ENCODE data around the gene IRS4.

IRS4 gene

DNA sequence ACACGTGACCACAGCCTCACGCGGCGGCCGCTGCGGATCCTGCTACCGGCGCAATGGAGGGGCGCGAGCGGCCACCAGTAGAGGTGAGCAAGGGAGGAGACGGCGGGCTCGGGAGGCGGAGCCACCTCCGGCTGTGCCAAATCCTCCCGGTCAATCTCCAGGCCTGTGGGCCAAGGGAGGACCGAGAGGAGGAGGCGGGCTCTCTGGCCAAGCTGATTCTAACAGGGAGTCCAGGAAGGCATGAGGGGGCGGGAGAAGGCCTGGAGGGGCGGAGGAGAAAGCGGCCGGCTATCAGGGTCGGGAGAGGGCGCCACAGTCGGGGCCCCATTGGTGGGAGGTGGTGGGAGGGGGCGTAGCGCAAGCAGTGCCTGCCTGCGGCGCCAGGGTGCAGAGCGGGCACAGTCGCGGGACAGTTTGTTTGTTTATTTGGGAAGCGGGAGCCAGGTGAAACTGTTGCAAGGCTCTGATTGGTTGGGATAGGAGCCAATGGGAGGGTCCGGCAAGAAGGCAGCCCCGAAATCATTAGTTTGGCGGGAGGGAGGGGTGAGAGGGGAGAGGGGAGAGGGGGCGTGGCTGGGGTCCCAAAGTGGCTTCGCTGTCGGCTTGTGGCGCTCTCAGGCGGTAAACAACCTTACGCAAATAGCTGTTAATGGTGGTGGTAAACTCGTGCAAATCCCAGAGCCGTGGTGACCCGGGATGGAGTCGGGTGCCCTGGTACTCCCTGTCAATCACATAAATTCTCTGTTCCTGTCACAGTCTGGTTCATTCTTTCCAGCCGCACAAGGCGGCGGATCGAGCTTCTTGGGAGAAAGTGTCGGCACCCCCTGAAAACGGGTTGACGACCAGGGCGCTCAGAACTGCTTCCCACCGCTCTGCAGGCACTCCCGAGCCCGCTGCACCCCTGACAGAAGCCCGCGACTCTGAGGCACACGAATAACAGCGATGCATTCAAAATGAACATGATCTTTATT, at the start of gene IRS4:
IRS4 (minus strand) TSS at position 55 of the 971 bp plus-strand sequence.
- no peak for DNase-seq

DNA sequence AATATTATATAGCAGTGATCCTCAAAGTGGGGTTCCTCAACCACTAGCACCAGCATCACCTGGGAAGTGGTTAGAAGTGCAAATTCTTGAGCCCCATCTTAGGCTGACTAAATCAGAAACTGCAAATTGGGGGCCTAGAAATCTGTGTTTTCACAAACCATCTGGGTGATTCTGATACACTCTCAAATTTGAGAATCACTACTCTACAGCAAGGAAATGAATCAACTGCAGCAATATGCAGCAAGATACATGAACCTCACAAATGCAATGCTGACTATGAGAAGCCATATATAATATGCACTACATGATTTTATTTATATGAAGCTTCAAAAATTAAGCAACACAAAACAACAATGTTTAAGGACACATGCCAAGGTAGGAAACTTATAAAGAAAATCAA, 36.2 kb upstream of the IRS4 start:
- DNase-seq: no peak

DNA sequence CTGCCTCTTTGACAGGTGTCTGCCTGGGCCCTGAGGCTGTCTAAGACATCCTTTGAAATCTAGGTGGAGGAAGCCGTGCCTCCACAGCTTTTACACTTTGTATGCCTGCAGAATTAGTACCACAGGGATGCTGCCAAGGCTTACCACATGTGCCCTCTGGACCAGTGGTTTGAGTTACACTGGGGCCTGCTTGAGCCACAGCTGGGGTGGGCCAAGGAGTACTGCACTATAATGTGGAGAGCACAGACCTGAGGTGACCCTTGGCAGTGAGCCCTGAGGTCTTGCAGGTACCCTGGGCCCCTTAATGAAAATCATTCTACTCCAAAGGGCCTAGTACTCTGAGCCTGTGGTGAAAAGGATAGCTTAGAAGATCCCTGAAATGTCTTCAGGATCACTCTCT, 27.2 kb upstream of the IRS4 start:
- no peak for DNase-seq

DNA sequence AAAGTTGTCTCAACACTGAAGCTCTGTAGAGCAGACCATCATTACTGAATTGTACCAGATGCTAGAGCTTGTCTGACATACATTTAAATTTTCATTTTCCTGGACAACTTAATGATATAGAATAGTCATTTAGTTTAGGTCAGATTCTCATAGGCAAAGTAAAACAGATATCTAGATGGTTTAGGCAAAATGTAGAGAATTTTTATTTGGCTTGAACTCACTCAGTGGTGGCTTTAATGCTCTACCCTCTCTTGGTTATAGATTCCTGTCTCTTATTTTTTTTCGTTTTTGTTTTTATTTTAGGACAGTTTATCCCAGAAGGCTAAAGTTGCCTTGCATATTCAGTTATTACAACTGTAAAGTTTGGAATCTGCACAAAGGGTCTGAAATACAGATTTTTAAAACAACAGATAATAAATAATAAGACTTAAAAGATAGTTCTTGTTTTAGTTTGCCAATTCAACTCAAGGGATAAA, 4.0 kb upstream of the IRS4 start:
- no peak for DNase-seq

DNA sequence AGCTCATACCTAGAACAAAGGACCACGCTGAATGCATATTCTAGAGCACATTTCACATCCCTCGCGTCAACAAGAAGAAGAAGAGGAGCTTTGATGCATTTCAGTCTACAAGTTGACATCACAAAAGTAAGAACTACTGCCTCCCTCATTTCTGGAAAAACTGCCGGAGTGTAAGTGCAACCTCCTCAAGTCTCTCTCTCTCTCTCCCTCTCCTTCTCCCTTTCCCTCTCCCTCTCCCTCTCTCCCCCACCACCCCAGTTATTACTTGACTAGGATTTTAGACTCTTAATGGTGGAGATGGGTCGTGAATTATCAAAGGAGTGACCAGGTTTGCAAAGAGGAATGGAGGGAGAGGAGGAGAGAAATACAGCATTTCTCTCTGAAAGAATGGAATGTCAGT, 1.4 kb upstream of the IRS4 start:
- DNase-seq: no peak

DNA sequence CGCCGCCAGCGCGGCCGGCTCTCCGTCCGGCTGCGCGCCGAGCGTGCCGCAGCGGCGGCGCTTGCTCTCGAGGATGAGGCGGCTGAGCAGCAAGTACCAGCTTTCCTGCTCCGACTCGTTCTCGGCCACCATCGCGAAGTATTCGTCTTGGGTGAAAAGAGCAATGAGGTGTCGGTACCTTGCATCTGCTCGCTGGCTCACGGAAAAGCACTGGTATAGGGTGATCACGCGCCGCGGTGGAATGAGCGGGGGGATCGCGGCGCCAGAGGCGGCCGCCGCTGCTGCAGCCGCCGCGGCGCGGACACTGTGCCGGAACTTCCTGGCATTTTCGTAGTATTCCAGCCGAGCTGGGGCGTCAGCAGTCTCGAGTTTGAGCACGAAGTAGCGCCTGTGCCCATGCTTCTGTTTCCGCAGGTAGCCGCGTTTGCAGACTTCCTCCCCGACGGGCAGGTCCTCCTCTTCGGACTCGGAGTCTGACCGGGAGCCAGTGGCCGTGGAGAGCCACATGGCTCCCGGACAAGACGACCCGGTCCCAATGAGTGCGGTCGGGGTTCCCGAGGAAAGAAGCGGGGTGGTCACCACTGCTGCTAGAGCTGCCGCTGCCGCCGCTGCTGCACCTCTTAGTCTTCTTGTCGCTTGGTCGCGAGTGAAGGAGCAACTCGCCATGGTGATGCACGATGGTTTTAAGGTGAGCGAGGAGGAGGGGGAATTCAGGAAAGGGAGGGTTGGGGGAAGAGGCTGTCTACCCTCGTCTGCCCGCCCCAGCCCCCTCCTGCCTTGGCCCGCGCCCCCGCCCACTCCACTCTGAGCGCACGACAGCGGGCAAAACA, 469 bp downstream of the IRS4 start:
- DNase-seq: no peak

DNA sequence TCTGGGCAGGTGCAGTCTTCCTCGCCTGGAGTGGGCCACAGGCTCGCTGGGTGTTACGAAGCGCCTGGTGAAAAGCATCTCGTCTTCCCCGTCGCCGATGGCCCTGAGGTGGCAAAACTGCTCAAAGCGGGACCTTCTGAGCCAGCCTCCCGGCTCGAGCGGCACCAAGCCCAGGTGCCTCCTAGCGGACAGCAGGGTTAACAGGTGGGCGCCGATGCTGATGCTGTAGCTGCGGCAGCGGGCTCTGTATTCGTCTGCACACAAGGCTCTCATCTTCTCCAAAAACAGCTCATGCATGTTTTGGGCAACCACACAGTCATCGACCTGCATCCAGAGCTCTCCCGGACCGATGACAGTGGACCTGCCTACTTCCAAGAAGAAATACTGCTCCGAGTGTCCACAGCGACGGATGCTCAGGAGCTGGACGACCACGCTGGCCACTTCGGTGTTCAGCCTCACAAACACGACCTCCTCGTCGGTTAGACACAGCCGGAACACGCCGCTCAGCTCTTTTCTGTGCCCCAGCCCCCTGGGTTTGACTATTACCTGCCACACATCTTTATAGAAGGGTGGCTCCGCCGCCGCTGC, 1.2 kb downstream of the IRS4 start:
- no peak for DNase-seq

DNA sequence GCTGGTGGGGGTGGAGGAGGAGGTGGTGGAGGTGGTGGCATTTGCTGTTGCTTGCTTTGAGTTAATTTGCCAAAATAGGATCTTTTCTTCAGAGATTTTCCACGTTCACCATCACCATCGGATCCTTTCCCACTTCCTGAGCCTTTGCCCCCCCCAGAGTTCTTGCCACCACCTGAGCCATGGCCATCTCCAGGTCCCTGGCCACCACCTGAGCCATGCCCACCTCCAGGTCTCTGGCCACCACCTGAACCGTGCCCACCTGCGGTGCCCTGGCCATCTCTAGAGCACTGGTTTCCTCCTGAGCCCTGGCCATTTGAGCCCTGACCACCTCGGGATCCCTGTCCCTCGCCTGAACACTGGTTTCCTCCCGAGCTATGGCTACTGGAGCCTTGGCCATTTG, 1.9 kb downstream of the IRS4 start:
- no peak for DNase-seq

DNA sequence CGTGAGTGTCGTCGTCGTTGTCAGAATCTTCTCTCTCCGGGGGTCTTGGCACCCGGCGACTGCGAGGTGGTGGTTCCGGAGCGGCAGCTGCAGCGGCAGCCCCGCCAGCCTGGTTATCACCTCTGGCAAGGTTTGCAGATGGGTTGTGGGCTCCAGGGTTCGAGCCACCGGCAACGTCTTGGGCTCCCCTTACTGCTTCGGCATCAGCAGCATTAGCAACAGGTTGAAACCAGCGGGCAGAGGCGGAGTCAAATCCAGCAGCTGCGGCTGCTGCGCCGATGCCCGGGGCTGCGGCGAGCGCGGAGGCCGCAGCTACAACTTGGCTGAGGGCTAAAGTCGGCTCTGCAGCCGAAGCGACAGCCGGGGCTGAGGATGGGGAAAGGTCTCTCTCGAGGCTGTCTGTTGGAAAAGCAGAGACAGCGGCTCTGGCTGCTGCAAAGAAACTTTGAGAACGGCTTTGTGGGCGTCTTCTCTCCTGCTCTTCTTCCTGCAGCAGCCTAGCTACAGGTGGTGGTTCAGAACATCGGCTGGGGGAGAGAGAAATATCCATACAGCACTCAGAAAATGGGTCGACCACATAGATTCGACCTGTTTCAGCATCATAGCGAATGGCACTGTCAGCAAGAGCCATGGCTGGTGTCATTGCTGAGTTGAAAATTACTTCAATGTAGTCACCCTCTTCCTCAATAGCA, 3.6 kb downstream of the IRS4 start:
- DNase-seq: no peak

DNA sequence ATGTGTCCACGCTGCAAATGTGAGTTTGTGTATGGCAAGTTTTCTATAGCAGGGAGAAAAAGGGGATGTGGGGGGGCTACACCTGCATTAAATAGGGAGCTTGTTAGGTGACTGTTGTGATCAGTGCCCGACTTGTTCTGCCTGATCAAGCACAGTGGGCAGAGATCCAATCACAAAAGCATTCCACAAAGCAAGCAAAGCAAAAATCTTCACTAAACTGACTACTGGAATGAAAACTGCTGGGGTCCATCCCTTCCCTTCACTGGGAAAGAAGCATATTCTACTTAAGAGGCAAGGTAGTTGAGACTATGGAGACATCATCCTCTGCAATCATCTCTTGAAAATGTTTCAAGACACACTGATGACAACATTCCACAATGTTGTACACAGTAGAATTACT, 5.2 kb downstream of the IRS4 start:
- no peak for DNase-seq

DNA sequence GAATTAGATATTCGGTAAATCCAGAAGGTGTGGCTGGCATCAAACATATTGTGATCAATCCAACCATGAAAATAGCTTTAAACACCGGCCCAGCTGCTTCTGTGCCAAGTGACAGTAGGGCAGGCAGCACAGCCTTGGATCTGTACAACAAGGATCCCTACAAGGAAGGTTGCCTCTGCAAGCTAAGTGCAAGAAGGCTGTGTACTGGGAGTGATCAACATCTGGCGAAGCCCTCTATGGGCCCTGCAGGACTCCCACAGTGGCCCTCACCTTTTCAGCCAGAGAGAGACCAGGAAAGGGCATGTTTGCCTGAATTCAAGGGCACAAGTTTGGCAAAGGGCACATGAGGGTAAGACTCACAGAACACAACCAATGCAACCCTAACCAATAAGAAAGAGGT, 9.6 kb downstream of the IRS4 start:
- DNase-seq: no peak

DNA sequence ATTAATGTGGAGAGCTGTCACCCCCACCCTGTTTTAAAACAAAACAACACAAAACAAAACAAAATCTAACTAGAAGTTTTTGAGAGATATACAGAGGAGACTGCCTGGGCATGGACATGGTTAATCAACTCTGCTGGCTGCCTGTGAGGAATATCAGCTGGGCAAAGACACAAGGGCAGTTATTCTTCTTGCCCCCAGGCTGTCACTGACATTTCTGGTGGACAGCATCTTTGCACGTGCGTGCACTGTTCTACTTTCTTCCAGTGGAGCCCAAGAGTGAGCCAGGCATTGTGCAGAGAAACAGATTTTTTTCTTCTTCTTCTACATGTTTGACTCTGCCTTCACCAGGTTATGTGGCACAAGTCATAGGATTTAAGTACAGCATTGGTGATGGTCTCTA, 13.8 kb downstream of the IRS4 start:
- no peak for DNase-seq

DNA sequence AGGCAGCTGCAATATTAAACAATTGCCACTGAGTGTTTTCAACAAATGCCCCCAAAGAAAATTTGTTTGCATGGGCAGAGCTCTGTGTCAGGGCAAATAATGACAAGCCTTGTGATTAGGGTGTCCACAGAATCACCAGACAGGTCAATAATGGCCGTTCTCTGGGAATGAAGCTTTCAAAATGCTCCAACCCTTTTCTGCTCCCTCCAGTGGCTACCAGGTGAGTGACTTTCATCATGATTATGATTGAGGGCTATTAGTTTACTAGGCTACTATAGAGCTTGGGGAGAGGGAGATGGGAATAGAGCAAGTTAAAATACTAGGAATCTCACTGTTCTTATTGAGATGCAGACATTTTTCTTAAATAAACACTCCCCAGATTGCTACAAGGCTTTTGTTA, 23.5 kb downstream of the IRS4 start:
- no peak for DNase-seq

DNA sequence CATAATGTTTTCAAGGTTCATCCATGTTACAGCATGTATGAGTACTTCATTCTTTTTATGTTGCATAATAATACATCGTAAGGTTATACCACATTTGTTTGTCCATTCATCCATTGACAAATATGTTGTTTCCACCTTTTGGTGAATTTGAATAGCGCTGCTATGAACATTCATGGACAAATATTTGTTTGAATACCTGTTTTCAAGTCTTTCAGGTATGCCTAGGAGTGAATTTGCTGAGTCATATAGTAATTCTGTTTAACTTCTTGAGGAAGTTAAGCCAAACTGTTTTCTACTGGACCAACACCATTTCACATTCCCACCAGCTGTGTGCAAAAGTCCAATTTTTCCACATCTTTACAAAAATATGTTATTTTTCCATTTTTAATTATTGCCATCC, 31.5 kb downstream of the IRS4 start:
- DNase-seq: no peak

DNA sequence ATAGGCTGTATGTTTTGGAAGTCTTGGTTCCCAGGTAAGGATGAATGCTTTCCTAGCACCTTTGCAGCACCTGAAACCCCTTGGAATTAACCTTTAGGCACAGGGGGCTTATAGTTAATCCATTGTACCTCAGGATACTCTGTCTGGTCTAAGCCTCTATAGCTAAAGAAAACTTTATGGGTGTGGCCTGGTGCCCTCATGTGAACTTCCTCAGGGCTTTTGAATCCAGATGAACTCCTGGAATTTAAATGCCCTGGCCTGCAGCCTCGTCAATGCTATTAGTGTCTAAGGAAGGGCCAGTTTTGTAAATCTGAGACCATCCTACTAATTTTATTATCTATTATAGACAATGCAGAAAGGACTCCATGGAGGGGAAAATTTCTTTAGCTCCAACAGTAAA, 33.8 kb downstream of the IRS4 start:
- DNase-seq: no peak

DNA sequence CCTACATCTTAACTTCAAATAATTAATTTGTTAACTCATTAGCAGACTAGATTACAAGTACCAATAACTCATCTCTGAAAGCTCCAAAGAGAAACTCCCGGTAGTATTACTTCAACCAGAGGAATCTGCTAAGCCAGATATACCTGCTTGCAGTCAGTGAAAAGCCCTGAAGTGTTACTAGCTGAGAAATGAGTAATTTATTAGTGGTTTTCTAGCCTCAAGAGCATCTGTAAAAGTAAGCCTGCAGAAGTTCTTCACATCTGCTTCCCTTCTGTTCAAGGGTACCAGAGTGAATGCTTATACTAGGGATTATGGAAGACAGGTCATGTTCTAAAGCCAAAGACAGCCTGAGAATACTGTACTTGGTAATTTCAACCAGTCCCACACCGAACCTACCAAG, 34.7 kb downstream of the IRS4 start:
- DNase-seq: no peak

DNA sequence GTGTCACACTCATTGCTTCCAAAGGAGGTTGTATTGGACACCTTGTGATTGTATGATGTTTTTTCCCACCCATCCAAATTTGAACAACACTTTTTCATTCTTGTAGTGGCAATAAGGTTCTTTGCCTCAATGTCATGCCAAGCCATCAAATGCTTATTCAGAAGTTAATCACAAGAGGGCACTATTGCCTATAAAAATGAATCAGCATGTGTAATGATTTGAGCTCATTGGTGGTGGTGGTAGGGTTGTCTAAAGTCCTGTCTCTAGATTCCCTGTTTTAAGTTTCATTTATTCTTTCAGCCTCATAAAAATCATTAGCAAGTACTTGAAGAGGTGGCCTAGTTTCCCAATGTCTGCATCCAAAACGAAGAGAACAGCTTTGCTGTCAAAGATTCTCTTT, 37.0 kb downstream of the IRS4 start:
- no peak for DNase-seq

DNA sequence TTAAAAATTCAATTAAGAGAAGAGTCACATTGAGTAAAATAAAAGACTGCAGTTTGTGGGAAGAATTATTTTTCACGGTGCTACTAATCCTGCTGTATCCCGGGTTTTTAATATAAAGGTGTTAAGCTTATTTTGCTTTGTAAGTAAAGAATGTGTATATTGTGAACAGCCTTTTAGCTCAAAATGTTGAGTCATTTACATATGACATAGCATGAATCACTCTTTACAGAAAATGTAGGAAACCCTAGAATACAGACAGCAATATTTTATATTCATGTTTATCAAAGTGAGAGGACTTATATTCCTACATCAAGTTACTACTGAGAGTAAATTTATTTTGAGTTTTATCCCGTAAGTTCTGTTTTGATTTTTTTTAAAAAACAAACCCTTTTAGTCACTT, 39.7 kb downstream of the IRS4 start:
- DNase-seq: no peak
